Calu3 (cell line): ENCODE results near the gene SSTR4. TPM values are rescaled to one million over a fixed set of nuclear protein-coding genes. Genes with fewer than 3 reads are reported as not detected.

Experiments used
- BruUV-seq: library from RNA; stranded (reverse); fragments of 400-500 nt; replicated peaks from 2 replicates; lab custom pipeline; 2021; lab: Mats Ljungman, UMichigan
- CTCF ChIA-PET: fragments of 300-600 bp; sonication (Branson Sonifier 250); formaldehyde crosslinking; loops from one replicate; lab custom pipeline; 2022; ENCODE audit warnings: antibody characterized with exemption; lab: Charles Lee
- DNase-seq: peaks from one replicate; pipeline ENCODE4 v3.0.0; 2022
- H3K27ac Mint-ChIP-seq: one replicate; pipeline ENCODE4 v1.8.0; 2022; ENCODE audit warnings: mixed read lengths; ENCODE audit not compliant: unreplicated experiment
- H3K27me3 Mint-ChIP-seq: one replicate; pipeline ENCODE4 v1.8.0; 2022; ENCODE audit warnings: mixed read lengths; ENCODE audit not compliant: unreplicated experiment
- H3K36me3 Mint-ChIP-seq: one replicate; pipeline ENCODE4 v1.8.0; 2022; ENCODE audit warnings: mild to moderate bottlenecking, moderate library complexity, mixed read lengths; ENCODE audit not compliant: insufficient read depth, unreplicated experiment
- H3K4me1 Mint-ChIP-seq: one replicate; pipeline ENCODE4 v1.8.0; 2022; ENCODE audit warnings: mild to moderate bottlenecking, low read depth, mixed read lengths; ENCODE audit not compliant: unreplicated experiment
- H3K4me3 Mint-ChIP-seq: one replicate; pipeline ENCODE4 v1.8.0; 2022; ENCODE audit warnings: mild to moderate bottlenecking, low read depth, moderate library complexity, mixed read lengths; ENCODE audit not compliant: unreplicated experiment
- H3K9me3 Mint-ChIP-seq: one replicate; pipeline ENCODE4 v1.8.0; 2022; ENCODE audit warnings: low read depth, mixed read lengths; ENCODE audit not compliant: unreplicated experiment
- CTCF ChIP-seq: fragments of 200-600 bp; IDR thresholded peaks from one replicate; pipeline ENCODE4 v1.8.0; 2022; ENCODE audit warnings: antibody characterized with exemption; ENCODE audit not compliant: unreplicated experiment
- intact Hi-C: fragments of 100-400 bp; cut with micrococcal nuclease; formaldehyde crosslinking; loops from one replicate; pipeline ENCODE4 v1.10.0; 2022; ENCODE audit not compliant: unreplicated experiment
- total RNA-seq: library from RNA; stranded (reverse); gene quantifications from 2 replicates; pipeline ENCODE4 v1.2.3, GENCODE V29; 2022

The SSTR4 gene
- total RNA-seq, 1 experiment from 2014 or later, result not detected

DNA sequence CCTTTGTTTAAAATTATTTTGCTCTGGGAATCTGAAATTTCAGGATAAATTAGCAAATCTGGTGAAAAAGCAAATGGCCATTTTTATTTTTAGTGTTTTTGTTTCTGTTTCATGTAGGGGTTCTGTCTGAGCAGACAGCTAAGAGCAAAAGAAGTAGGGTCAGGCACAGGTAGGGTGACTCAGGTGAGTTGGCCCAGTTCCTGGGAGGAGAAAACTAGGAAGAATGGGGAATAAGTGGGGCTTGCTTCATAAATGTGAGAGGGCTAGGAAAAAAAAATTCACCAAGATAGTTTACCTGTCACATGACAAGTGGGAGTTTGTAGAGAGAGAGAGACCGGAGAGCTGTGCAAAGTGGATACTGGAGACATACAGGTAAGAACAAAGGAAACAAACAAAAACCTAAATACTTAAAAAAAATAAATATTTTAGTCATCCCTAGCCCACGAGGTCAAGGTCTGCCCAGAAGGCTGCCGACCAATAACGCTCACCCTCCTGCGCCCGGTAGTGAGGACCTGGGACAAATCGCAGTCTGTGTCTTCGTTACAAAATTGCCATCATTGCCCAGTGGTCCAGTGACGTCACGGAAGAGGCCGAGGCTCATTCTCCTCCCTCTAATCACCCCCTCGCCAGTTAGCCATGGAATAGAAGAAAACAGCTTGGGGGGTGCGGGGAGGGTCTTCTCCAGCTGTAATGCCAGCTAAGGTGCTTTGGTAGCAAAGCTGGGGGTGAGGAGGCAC, 12.1 kb downstream of the SSTR4 start:
- no peak overlapping the region for H3K27ac Mint-ChIP-seq
- no peak for TF ChIP-seq CTCF
- no TSS peak for BruUV-seq
- H3K27me3 Mint-ChIP-seq, result peaks cover 51% of the 10 kb centered on the region
- intact Hi-C loops, result no loop called here
- DNase-seq, result no peak
- no peaks in the 10 kb centered on the region for H3K4me1 Mint-ChIP-seq
- no peaks in the 10 kb centered on the region for H3K36me3 Mint-ChIP-seq
- no peaks in the 10 kb centered on the region for H3K9me3 Mint-ChIP-seq
- CTCF ChIA-PET, result no interaction called here
- H3K4me3 Mint-ChIP-seq, result no peak overlapping the region

GRCh38 chr20:23047738-23048214, 12.7 kb downstream of the SSTR4 start:
- CTCF ChIA-PET, result no interaction called here
- BruUV-seq, result no TSS peak
- no peaks in the 10 kb centered on the region for H3K36me3 Mint-ChIP-seq
- no peak overlapping the region for H3K27ac Mint-ChIP-seq
- no peaks in the 10 kb centered on the region for H3K4me1 Mint-ChIP-seq
- no peak overlapping the region for H3K4me3 Mint-ChIP-seq
- H3K27me3 Mint-ChIP-seq, result peaks cover 55% of the 10 kb centered on the region
- DNase-seq, result no peak
- H3K9me3 Mint-ChIP-seq, result no peaks in the 10 kb centered on the region
- intact Hi-C loops, result no loop called here
- no peak for TF ChIP-seq CTCF

DNA sequence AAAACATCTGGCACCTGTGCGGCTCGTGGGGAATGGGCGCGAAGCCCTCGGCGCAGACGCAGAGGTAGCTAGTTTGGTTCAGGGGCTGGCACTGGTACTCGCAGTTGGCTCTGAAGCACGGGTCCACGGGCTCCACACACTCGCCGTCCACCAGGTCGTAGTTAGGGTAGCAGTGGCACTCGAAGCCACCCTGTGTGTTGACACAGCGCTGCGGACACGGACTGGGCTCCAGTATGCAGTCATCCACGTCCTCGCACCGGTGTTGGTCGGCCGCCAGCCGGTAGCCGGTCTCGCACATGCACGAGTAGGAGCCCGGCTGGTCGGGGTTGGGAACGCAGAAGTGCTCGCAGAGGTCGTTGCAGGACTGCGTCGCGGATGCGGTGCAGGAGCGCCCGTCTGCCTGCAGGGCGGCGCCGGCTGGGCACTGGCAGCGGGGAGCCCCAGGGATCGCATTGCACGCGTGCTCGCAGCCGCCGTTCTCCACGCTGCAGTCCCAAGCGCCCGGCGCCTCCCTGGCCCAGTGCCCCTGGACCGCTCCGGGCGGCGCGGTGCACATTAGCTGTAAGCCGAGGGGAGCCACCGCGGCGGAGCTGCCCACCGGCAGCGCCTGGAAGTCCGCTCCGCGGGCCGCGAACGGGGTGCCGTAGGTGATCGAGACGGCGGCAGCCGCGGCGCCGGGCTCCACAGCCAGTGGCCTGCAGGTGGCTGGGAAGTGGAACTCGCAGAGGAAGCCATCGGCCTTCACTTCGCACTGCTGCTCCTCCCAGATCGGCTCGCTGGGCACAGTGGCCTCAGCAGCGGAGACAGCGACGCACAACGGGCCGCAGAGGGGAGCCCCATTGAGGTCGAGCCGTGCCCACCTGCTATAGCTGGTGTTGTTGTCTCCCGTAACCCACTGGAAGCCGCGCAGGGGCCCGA, 13.4 kb downstream of the SSTR4 start:
- no peak for TF ChIP-seq CTCF
- peak; percentile 36 for DNase-seq
- H3K27ac Mint-ChIP-seq, result no peak overlapping the region
- H3K9me3 Mint-ChIP-seq, result no peaks in the 10 kb centered on the region
- CTCF ChIA-PET, result no interaction called here
- intact Hi-C loops, result no loop called here
- no peaks in the 10 kb centered on the region for H3K4me1 Mint-ChIP-seq
- no TSS peak for BruUV-seq
- peaks cover 57% of the 10 kb centered on the region for H3K27me3 Mint-ChIP-seq
- no peaks in the 10 kb centered on the region for H3K36me3 Mint-ChIP-seq
- H3K4me3 Mint-ChIP-seq, result peak overlapping the region; percentile 48

- Mint-ChIP-seq H3K4me1 (no peaks in the 10 kb centered on the region), H3K4me3 (peak within 1 kb of the TSS; percentile 48), H3K9me3 (no peaks in the 10 kb centered on the region), H3K36me3 (no peaks in the 10 kb centered on the region), H3K27ac (no peak within 1 kb of the TSS), H3K27me3 (peaks cover 52% of the 10 kb centered on the region)
- peak; percentile 6 for DNase-seq
- BruUV-seq, result no TSS peak
- CTCF ChIA-PET, result interaction anchor here (0.8 kb wide), 2 partner anchors 40 to 321 kb away, joined by 3 read pairs; no protein-coding TSS in a partner anchor
- TF ChIP-seq CTCF, result no peak
- intact Hi-C loops, result no loop called here
These were observed 14.3 kb downstream of the SSTR4 start, which contains the start of gene THBD for GRCh38 chr20:23049201-23050075. Gene THBD (minus strand): TSS chr20:23049672. CDS start chr20:23049504, 168 bp downstream.
